ENCODE measurements around the gene EYA4. TPM values are rescaled to one million over a fixed set of nuclear protein-coding genes. Genes with fewer than 3 reads are reported as not detected.

EYA4 gene
- total RNA-seq, 4 donors from 2014 or later, result 0.09 to 1.1 (median 0.61) TPM

DNA sequence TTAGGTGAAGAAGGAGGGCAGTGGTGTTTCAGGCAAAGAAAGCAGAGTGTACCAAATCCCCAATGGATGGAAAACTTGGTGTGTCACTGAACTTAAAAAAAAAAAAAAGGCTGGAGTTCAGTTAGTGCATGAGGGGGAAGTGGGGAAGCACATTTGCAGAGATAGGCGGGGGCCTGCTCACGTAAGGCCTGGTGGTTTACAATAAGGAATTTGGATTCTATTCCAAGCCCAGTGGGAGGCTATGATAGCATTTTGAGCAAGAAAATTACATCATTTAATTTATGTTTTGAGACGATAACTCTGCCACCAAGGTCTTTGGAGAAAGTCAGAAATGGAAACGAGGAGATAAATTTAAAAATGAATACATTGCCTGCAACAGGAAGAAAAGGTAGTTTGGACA, 225.5 kb downstream of the EYA4 start:
- no peak for TF ChIP-seq POLR2A (IDR thresholded peaks at IDR 0.05)
- TF ChIP-seq CTCF (IDR thresholded peaks at IDR 0.05), result no peak
- WGBS, 2 donors, result 72 to 76% methylated on average over 4 of the region's 4 CpGs
- no peak for DNase-seq

GRCh38 chr6:133467231-133467981, 226.2 kb downstream of the EYA4 start:
- Histone ChIP-seq H3K9me3 (no peaks in the 10 kb centered on the region), H3K4me1 (no peaks in the 10 kb centered on the region), H3K27me3 (no peaks in the 10 kb centered on the region), H3K36me3 (no peaks in the 10 kb centered on the region), H3K27ac (no peak overlapping the region), H3K4me3 (no peak overlapping the region)
- DNase-seq, result no peak
- TF ChIP-seq CTCF (IDR thresholded peaks at IDR 0.05) (no peak), POLR2A (IDR thresholded peaks at IDR 0.05) (no peak)
- intact Hi-C loops (cut with DNase I), result no loop called here

More for the DNA sequence above, 225.5 kb downstream of the EYA4 start:
- Histone ChIP-seq H3K27me3 (no peaks in the 10 kb centered on the region), H3K4me3 (no peak overlapping the region), H3K36me3 (no peaks in the 10 kb centered on the region), H3K27ac (no peak overlapping the region), H3K9me3 (no peaks in the 10 kb centered on the region), H3K4me1 (no peaks in the 10 kb centered on the region)
- intact Hi-C loops (cut with DNase I), result no loop called here

- H3K4me1 ChIP-seq, result no peaks in the 10 kb centered on the region
- H3K4me3 ChIP-seq, result no peak overlapping the region
- intact Hi-C loops (cut with DNase I), result no loop called here
- no peak for DNase-seq
- no peaks in the 10 kb centered on the region for H3K9me3 ChIP-seq
- no peaks in the 10 kb centered on the region for H3K36me3 ChIP-seq
- TF ChIP-seq POLR2A (IDR thresholded peaks at IDR 0.05), result no peak
- no peak for TF ChIP-seq CTCF (IDR thresholded peaks at IDR 0.05)
- H3K27ac ChIP-seq, result no peak overlapping the region
- H3K27me3 ChIP-seq, result no peaks in the 10 kb centered on the region
- 43 to 52% methylated on average over 2 of the region's 2 CpGs for WGBS, 2 donors
Observed at GRCh38 chr6:133467982-133468380, 226.8 kb downstream of the EYA4 start.

DNA sequence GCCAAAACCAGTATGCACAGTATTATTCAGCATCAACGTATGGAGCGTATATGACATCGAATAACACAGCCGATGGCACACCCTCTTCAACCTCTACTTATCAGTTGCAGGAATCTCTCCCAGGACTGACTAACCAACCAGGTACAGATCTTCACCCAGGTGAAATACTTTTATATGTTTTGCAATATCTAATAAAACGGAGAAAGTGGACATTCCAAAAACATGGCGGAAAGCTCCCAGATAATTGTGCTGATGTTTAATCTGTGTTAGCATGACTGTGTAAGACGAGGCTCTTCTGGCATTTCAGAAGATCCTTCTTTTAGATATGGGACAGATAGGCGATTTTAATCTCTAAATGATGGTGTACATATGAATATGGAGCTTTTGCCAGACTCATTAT, 227.4 kb downstream of the EYA4 start:
- intact Hi-C loops (cut with DNase I), result no loop called here
- no peak for TF ChIP-seq POLR2A (IDR thresholded peaks at IDR 0.05)
- no peak for TF ChIP-seq CTCF (IDR thresholded peaks at IDR 0.05)
- WGBS, 2 donors, result 82 to 83% methylated on average over 8 of the region's 8 CpGs

DNA sequence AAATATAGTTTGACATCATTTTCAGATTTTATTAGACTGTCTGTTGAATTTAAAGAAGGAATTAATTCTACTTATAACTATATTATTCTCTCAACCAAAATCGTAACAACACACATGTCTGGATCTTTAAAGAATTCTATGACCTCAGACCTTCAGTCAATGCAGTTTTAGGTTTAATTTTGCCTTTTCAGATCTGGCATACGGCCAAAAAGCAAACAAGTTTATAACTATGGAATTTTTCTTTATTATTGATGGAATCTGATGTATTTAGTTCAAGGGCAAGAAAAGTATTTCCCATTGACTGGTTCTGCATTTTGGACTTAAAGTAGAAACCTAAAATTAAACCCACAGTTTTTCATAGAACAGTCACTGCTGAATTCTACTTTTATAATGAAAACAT, 233.4 kb downstream of the EYA4 start:
- 38 to 40% methylated on average over 2 of the region's 2 CpGs for WGBS, 2 donors
- DNase-seq, result no peak
- no peaks in the 10 kb centered on the region for H3K9me3 ChIP-seq
- intact Hi-C loops (cut with DNase I), result no loop called here
- no peak overlapping the region for H3K4me3 ChIP-seq
- no peak overlapping the region for H3K27ac ChIP-seq
- TF ChIP-seq POLR2A (IDR thresholded peaks at IDR 0.05) (no peak), CTCF (IDR thresholded peaks at IDR 0.05) (no peak)
- H3K27me3 ChIP-seq, result no peaks in the 10 kb centered on the region
- no peaks in the 10 kb centered on the region for H3K4me1 ChIP-seq
- H3K36me3 ChIP-seq, result no peaks in the 10 kb centered on the region

More for the DNA sequence above, 227.4 kb downstream of the EYA4 start:
- Histone ChIP-seq H3K36me3 (no peaks in the 10 kb centered on the region), H3K9me3 (no peaks in the 10 kb centered on the region), H3K4me1 (no peaks in the 10 kb centered on the region), H3K27ac (no peak overlapping the region), H3K27me3 (no peaks in the 10 kb centered on the region), H3K4me3 (no peak overlapping the region)
- DNase-seq, result no peak

Data from esophagus squamous epithelium (tissue), 5 donors.